OCI-M1 (cell line): ENCODE results near the gene KIAA1671.
A peak's percentile ranks its signal among the peaks of the same experiment; 100 is the strongest.

Source experiments
- DNase-seq: peaks from one replicate; lab custom pipeline; 2025; lab: John Stamatoyannopoulos, UW

Gene KIAA1671

DNA sequence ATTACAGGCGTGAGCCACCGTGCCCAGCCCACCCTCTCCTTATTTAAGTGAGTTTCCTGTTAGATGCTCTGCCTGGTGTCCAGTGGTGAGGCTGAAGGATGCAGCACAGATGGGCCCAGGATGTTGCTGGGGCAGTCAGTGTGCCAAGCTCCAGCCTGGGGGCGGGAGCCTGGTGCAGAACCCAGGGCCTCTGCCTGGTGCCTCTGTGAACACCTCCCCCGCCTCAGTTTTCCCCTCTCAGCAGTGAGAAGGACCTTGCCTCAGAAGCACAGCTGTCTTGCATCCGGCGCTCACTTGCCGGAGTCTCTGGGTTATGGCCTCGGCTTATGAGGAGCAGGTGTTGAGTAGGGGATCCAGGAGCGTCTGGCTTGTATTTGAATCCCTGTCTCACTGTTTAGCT, 116.2 kb downstream of the KIAA1671 start:
- no peak for DNase-seq

GRCh38 chr22:25069426-25069757, 116.9 kb downstream of the KIAA1671 start:
- no peak for DNase-seq

DNA sequence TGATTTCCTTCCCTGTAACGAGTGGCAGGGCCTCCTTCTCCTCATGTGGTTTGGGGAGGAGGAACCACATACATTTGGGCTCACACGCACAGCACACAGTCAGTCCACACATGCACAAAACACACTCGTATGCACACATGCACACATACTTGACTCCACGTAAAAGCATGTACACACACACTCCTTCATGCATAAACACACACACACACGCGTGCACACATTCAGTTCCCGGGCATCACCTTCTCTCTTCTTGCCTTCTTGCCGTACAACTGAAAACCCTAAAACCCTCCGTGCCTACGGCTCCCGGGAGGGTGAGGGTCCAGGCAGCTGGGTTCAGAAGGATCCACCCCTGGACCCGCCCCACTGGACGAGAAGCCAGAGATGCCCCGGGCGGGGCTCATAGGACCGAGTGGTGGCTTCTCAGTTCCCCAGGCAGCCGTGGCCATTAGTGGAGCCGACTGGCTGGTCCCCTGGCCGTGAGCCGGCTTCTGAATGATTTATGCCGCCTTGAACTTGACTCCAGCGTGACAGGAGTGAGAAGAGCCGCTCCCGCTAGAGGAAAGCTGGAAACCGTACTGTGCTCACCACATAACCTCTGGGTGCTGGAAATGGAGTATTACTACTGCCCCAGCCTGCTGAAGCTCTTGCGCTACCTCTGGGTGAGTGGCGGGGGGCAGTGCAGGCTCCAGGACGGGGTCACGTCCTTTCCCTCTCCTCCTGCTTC, 117.4 kb downstream of the KIAA1671 start:
- DNase-seq = peak; percentile 32

DNA sequence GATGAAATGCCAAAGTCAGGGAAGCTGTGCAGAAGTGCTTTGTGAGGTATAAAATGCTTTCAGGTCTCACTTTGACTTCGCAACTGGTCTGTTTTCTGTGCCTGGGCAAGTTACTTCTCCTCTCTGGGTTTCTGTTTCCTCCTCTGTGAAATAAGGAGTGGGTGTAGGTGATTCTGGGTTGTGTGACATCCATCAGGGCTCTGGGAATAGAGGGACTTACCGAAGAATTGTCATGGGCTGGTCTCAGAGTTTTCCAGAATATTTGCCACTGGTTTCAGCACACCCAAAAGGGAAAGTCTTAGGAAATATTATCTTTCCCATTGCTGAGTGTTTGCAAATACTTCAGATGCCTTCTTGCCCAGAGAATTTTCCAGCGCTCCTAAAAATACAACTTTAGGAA, 118.4 kb downstream of the KIAA1671 start:
- DNase-seq = no peak

DNA sequence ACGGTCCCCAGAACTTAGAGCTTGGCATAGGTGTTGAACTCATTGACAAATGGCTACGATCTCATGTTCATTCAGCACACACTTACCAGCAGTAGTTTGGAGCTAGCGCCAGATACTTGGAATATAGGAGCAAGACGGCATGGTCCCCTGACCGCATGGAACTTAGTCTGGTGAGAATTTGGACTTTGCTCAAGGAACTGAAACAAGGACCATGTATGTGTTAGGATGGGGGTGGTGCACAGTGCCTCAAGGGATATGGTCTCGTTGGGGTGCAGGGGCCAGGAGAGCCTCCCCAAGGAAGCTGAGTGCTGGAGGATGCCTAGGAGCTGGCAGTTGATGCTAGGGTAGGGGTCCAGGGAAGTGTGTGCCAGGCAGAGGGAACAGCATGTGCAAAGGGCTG, 119.2 kb downstream of the KIAA1671 start:
- no peak for DNase-seq

GRCh38 chr22:25072406-25072805, 119.9 kb downstream of the KIAA1671 start:
- DNase-seq = no peak

GRCh38 chr22:25076336-25076735, 123.8 kb downstream of the KIAA1671 start:
- DNase-seq = peak; percentile 59

DNA sequence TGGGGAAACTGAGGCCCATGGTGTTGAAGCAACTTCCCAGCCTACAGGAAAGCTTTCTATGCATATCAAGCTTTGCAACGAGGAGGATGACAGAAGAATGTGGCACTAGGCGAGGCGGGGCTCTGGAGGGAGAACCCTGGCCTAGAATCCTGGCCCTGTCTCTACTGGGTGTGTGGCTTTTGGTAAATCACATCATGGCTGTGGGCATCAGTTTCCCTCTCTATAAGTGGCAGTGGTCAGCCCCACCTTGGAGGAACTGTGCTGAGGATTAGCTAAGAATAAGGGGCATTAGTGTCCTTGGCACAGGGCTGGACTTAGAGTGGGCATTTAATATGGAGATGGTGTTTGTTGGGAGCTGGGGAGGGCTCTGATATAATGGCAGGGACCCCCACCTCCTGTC, 124.5 kb downstream of the KIAA1671 start:
- no peak for DNase-seq

DNA sequence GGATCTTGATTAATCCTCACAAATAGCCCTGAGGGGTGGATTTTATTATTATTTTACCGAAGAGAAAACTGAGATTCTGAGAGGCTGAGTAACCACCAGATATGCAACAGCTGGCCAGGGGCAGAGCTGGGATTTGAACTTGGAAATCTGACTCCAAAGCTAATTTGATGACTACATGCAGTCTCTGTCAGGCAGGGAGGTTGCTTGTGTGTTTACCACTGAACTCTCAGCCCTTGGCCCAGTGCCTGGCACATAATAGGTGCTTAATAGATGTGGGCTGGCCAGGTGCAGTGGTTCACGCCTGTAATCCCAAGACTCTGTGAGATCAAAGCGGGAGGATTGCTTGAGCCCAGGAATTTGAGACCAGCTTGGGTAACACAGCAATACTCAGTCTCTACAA, 125.4 kb downstream of the KIAA1671 start:
- DNase-seq = no peak

GRCh38 chr22:25078591-25078990, 126.1 kb downstream of the KIAA1671 start:
- no peak for DNase-seq

GRCh38 chr22:25080855-25081254, 128.3 kb downstream of the KIAA1671 start:
- DNase-seq = no peak

GRCh38 chr22:25081409-25081824, 128.9 kb downstream of the KIAA1671 start:
- peak; percentile 67 for DNase-seq

- DNase-seq = no peak
These were observed 129.6 kb downstream of the KIAA1671 start for GRCh38 chr22:25082096-25082495.

GRCh38 chr22:25083056-25083806, 130.7 kb downstream of the KIAA1671 start:
- DNase-seq = no peak

DNA sequence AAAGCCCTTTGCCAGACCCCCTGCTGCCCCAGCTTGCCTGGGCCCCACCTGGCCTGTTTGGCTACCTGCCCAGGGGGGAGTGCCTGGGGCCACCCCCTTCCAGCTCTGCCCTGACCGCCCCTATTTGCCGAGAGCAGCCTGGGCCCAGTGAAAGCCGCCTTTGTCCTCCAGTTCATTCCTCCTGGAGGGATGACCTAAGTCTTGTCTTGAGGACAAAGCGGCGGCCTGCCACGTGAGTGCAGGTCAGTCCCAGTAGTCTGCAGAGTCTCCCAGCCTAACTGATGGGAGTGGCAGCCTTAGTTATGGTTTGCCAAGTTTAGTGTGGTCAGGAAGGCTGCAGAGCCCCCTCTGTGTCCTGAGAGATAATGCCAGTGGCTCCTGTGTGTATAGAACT, 131.3 kb downstream of the KIAA1671 start:
- DNase-seq = no peak

GRCh38 chr22:25084405-25085107, 132.0 kb downstream of the KIAA1671 start:
- no peak for DNase-seq

- no peak for DNase-seq
These were observed 132.6 kb downstream of the KIAA1671 start for GRCh38 chr22:25085156-25085555.

GRCh38 chr22:25085930-25086901, 133.7 kb downstream of the KIAA1671 start:
- DNase-seq = no peak

GRCh38 chr22:25086902-25087282, 134.4 kb downstream of the KIAA1671 start:
- no peak for DNase-seq

DNA sequence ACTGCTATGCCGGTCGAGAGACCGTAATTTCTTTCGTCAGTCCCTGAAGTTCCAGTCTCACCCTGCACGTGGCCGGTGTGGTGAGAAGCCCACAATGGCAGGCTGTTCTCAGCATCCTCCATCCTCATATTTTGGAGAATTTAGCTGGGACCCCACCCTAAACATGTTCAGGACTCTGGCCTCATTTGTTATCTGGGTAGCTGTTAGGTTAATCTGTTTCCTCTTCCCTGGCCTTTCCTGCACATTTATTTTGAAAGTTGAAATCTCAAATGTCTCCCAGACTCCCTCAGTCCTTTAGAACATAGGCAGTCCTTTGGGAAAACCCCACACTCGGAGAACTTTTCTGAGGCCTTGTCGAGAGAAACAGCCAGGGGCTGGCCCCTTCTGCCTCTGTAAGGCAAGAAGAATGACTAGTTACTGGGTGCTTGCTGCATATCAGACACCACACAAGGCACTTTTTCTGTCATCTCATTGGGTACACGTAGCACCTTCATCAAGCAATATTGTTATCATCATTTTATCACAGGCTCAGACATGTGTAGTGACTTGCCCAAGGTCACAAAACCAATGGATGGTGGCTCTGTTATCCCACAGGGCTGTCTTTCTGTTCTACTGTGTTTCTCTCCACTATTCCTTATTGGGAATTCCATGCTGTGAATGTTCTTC, 137.8 kb downstream of the KIAA1671 start:
- no peak for DNase-seq

GRCh38 chr22:25091458-25091857, 138.9 kb downstream of the KIAA1671 start:
- DNase-seq = no peak
